IPS-NIHi11 (cell line): ENCODE data around the gene PPP2R3B.

Experiments
- DNase-seq: peaks from one replicate; pipeline ENCODE4 v3.0.0; 2012; ENCODE audit warnings: mixed read lengths, low spot score

The PPP2R3B gene

GRCh38 chrX:370244-370962 is 16.3 kb downstream of the PPP2R3B start:
- DNase-seq, result no peak

GRCh38 chrX:369563-370101 is 17.1 kb downstream of the PPP2R3B start:
- no peak for DNase-seq

- no peak for DNase-seq
Observed at GRCh38 chrX:368811-369562, 17.7 kb downstream of the PPP2R3B start.

GRCh38 chrX:367866-368265 is 18.8 kb downstream of the PPP2R3B start:
- no peak for DNase-seq

- DNase-seq, result no peak
Observed at GRCh38 chrX:367349-367748, 19.4 kb downstream of the PPP2R3B start.

- DNase-seq, result no peak
Observed at GRCh38 chrX:363621-364375, 22.9 kb downstream of the PPP2R3B start.

GRCh38 chrX:362937-363620 is 23.6 kb downstream of the PPP2R3B start:
- DNase-seq, result no peak

- no peak for DNase-seq
Observed at GRCh38 chrX:362351-362750, 24.4 kb downstream of the PPP2R3B start.

- DNase-seq, result no peak
Observed at GRCh38 chrX:361231-362145, 25.2 kb downstream of the PPP2R3B start.

GRCh38 chrX:360496-361150 is 26.1 kb downstream of the PPP2R3B start:
- no peak for DNase-seq

- no peak for DNase-seq
Observed at GRCh38 chrX:358651-359143, 28.0 kb downstream of the PPP2R3B start.

- no peak for DNase-seq
Observed at GRCh38 chrX:357693-358471, 28.8 kb downstream of the PPP2R3B start.

- no peak for DNase-seq
Observed at GRCh38 chrX:357035-357692, 29.5 kb downstream of the PPP2R3B start.

- DNase-seq, result no peak
Observed at GRCh38 chrX:356385-357034, 30.2 kb downstream of the PPP2R3B start.

GRCh38 chrX:355329-356050 is 31.2 kb downstream of the PPP2R3B start:
- DNase-seq, result no peak

GRCh38 chrX:353566-354535 is 32.9 kb downstream of the PPP2R3B start:
- no peak for DNase-seq
